ENCODE measurements around the gene GPRC5C.

Gene GPRC5C

GRCh38 chr17:74473294-74473693, 41.4 kb downstream of the GPRC5C start:
- DNase-seq (ENCODE audit: insufficient read length, low spot score) (no peak), FAIRE-seq (no peak)
- no peak for TF ChIP-seq CTCF (IDR thresholded peaks at IDR 0.05; ENCODE audit: insufficient read depth, missing control alignments)

- TF ChIP-seq CTCF (IDR thresholded peaks at IDR 0.05; ENCODE audit: insufficient read depth, missing control alignments): no peak
- DNase-seq (ENCODE audit: insufficient read length, low spot score) (no peak), FAIRE-seq (no peak)
Measured at GRCh38 chr17:74474043-74474792, 42.3 kb downstream of the GPRC5C start.

GRCh38 chr17:74475189-74475588, 43.3 kb downstream of the GPRC5C start:
- TF ChIP-seq CTCF (IDR thresholded peaks at IDR 0.05; ENCODE audit: insufficient read depth, missing control alignments): no peak
- FAIRE-seq (no peak), DNase-seq (ENCODE audit: insufficient read length, low spot score) (no peak)

- no peak for DNase-seq (ENCODE audit: insufficient read length, low spot score)
- no peak for TF ChIP-seq CTCF (IDR thresholded peaks at IDR 0.05; ENCODE audit: insufficient read depth, missing control alignments)
- FAIRE-seq: no peak
Measured at GRCh38 chr17:74477411-74477810, 45.5 kb downstream of the GPRC5C start.

GRCh38 chr17:74478420-74479100, 46.7 kb downstream of the GPRC5C start:
- DNase-seq (ENCODE audit: insufficient read length, low spot score) (no peak), FAIRE-seq (no peak)
- no peak for TF ChIP-seq CTCF (IDR thresholded peaks at IDR 0.05; ENCODE audit: insufficient read depth, missing control alignments)

- FAIRE-seq: no peak
- no peak for TF ChIP-seq CTCF (IDR thresholded peaks at IDR 0.05; ENCODE audit: insufficient read depth, missing control alignments)
- DNase-seq (ENCODE audit: insufficient read length, low spot score): no peak
Measured at GRCh38 chr17:74480290-74480689, 48.4 kb downstream of the GPRC5C start.

GRCh38 chr17:74481621-74482020, 49.7 kb downstream of the GPRC5C start:
- no peak for TF ChIP-seq CTCF (IDR thresholded peaks at IDR 0.05; ENCODE audit: insufficient read depth, missing control alignments)
- DNase-seq (ENCODE audit: insufficient read length, low spot score) (no peak), FAIRE-seq (no peak)

All from D721Med (cell line).